ENCODE results near the gene SEMA5A.

SEMA5A gene

GRCh38 chr5:9115093-9115492 is 430.8 kb downstream of the SEMA5A start:
- POLR2A ChIA-PET = no interaction called here
- H3K36me3 ChIP-seq (ENCODE audit: control insufficient read depth in 2 of 2, insufficient read depth in 1 of 2, low read length in 2 of 2) = no peaks in the 10 kb centered on the region
- TF ChIP-seq HOXC10 (CRISPR knock-in tag; IDR thresholded peaks at IDR 0.05) = no peak
- TF ChIP-seq ZNF561 (tag by site-specific recombination; IDR thresholded peaks at IDR 0.05; ENCODE audit: borderline replicate concordance) = no peak
- no peak for TF ChIP-seq ZNF623 (tag by site-specific recombination; IDR thresholded peaks at IDR 0.05)
- CTCF ChIA-PET = interaction anchor here (0.6 kb wide), 1 partner anchor 247 kb away, joined by 3 read pairs; no protein-coding TSS in a partner anchor
- H3K9me3 ChIP-seq (ENCODE audit: control insufficient read depth, insufficient read depth, low read depth, low read length) = no peaks in the 10 kb centered on the region; the same call in 1 of the 2 replicates
- H3K4me1 ChIP-seq (ENCODE audit: control insufficient read depth, insufficient read depth, low read length) = no peaks in the 10 kb centered on the region
- H3K4me3 ChIP-seq (ENCODE audit: low read depth, low read length) = no peak overlapping the region
- H3K27ac ChIP-seq (ENCODE audit: extremely low read depth, low read depth, low read length) = no peak overlapping the region

GRCh38 chr5:9112520-9113291 is 433.2 kb downstream of the SEMA5A start:
- POLR2A ChIA-PET = no interaction called here
- CTCF ChIA-PET = no interaction called here
- H3K36me3 ChIP-seq (ENCODE audit: control insufficient read depth in 2 of 2, insufficient read depth in 1 of 2, low read length in 2 of 2) = no peaks in the 10 kb centered on the region

GRCh38 chr5:9108162-9108561 is 437.7 kb downstream of the SEMA5A start:
- ChIA-PET POLR2A (no interaction called here), CTCF (no interaction called here)
- Histone ChIP-seq H3K27ac (ENCODE audit: extremely low read depth, low read depth, low read length) (no peak overlapping the region), H3K4me3 (ENCODE audit: low read depth, low read length) (no peak overlapping the region), H3K4me1 (ENCODE audit: control insufficient read depth, insufficient read depth, low read length) (no peaks in the 10 kb centered on the region), H3K36me3 (ENCODE audit: control insufficient read depth in 2 of 2, insufficient read depth in 1 of 2, low read length in 2 of 2) (no peaks in the 10 kb centered on the region), H3K9me3 (ENCODE audit: control insufficient read depth, insufficient read depth, low read depth, low read length) (no peaks in the 10 kb centered on the region)
- TF ChIP-seq ZBTB21 (tag by site-specific recombination; IDR thresholded peaks at IDR 0.05) (no peak), ZNF37A (tag by site-specific recombination; IDR thresholded peaks at IDR 0.05) (no peak), FEZF1 (tag by site-specific recombination; IDR thresholded peaks at IDR 0.05) (no peak), GLI4 (tag by site-specific recombination; IDR thresholded peaks at IDR 0.05) (no peak), ZNF350 (tag by site-specific recombination; IDR thresholded peaks at IDR 0.05) (no peak), MYNN (tag by site-specific recombination; IDR thresholded peaks at IDR 0.05; ENCODE audit: borderline replicate concordance) (no peak), ZNF449 (tag by site-specific recombination; IDR thresholded peaks at IDR 0.05) (no peak), ZSCAN30 (tag by site-specific recombination; IDR thresholded peaks at IDR 0.05) (no peak), ZNF785 (tag by site-specific recombination; IDR thresholded peaks at IDR 0.05) (no peak), ZBTB10 (tag by site-specific recombination; IDR thresholded peaks at IDR 0.05) (no peak), PRDM2 (tag by site-specific recombination; IDR thresholded peaks at IDR 0.05; ENCODE audit: borderline replicate concordance) (no peak), ZNF16 (tag by site-specific recombination; IDR thresholded peaks at IDR 0.05; ENCODE audit: low read depth) (no peak)

More at GRCh38 chr5:9112520-9113291, 433.2 kb downstream of the SEMA5A start:
- Histone ChIP-seq H3K4me3 (ENCODE audit: low read depth, low read length) (no peak overlapping the region), H3K4me1 (ENCODE audit: control insufficient read depth, insufficient read depth, low read length) (no peaks in the 10 kb centered on the region), H3K9me3 (ENCODE audit: control insufficient read depth, insufficient read depth, low read depth, low read length) (no peaks in the 10 kb centered on the region; the same call in 1 of the 2 replicates), H3K27ac (ENCODE audit: extremely low read depth, low read depth, low read length) (no peak overlapping the region)
- TF ChIP-seq ZNF366 (tag by site-specific recombination; conservative IDR thresholded peaks at IDR 0.05) (no peak), ZNF555 (tag by site-specific recombination; conservative IDR thresholded peaks at IDR 0.05) (no peak), INSM2 (tag by site-specific recombination; IDR thresholded peaks at IDR 0.05) (no peak), KLF7 (tag by site-specific recombination; IDR thresholded peaks at IDR 0.05; ENCODE audit: borderline replicate concordance) (no peak), ZBTB20 (tag by site-specific recombination; IDR thresholded peaks at IDR 0.05) (no peak)
